ENCODE measurements around the gene HOXB4.

The HOXB4 gene

GRCh38 chr17:48594538-48595277, 16.6 kb upstream of the HOXB4 start:
- no peak overlapping the region for H3K4me3 ChIP-seq (IDR thresholded peaks at IDR 0.05; ENCODE audit: insufficient read depth, low read depth, low read length)
- peaks cover 5% of the 10 kb centered on the region for H3K4me1 ChIP-seq (ENCODE audit: low read depth, poor library complexity, severe bottlenecking)
- no peak overlapping the region for H3K27ac ChIP-seq
- H3K9ac ChIP-seq, result no peak overlapping the region
- no peak for TF ChIP-seq CTCF (conservative IDR thresholded peaks at IDR 0.05; ENCODE audit: low read depth, low read length)
- 0 out of 2 replicates have a peak overlapping the region, but pooled peaks have one; percentile 79 for H2AFZ ChIP-seq (ENCODE audit: low read depth)
- H3K36me3 ChIP-seq (ENCODE audit: insufficient read depth), result no peaks in the 10 kb centered on the region
- H3K4me2 ChIP-seq, result no peak overlapping the region
- no peaks in the 10 kb centered on the region for H3K79me2 ChIP-seq (ENCODE audit: insufficient read depth, low read depth)
- H3K27me3 ChIP-seq (ENCODE audit: insufficient read depth, low read depth), result peaks cover 31% of the 10 kb centered on the region
- no peaks in the 10 kb centered on the region for H4K20me1 ChIP-seq (ENCODE audit: insufficient read depth)

GRCh38 chr17:48593840-48594537, 15.8 kb upstream of the HOXB4 start:
- no peaks in the 10 kb centered on the region for H3K36me3 ChIP-seq (ENCODE audit: insufficient read depth)
- H3K27ac ChIP-seq, result no peak overlapping the region
- no peaks in the 10 kb centered on the region for H4K20me1 ChIP-seq (ENCODE audit: insufficient read depth)
- no peak overlapping the region for H3K9ac ChIP-seq
- peaks cover 25% of the 10 kb centered on the region for H3K27me3 ChIP-seq (ENCODE audit: insufficient read depth, low read depth)
- peak overlapping the region; percentile 47 for H3K4me2 ChIP-seq
- H3K79me2 ChIP-seq (ENCODE audit: insufficient read depth, low read depth), result no peaks in the 10 kb centered on the region
- peak; percentile 75 for TF ChIP-seq CTCF (conservative IDR thresholded peaks at IDR 0.05; ENCODE audit: low read depth, low read length)
- H2AFZ ChIP-seq (ENCODE audit: low read depth), result peak overlapping the region; percentile 79
- H3K4me3 ChIP-seq (IDR thresholded peaks at IDR 0.05; ENCODE audit: insufficient read depth, low read depth, low read length), result no peak overlapping the region
- peaks cover 5% of the 10 kb centered on the region for H3K4me1 ChIP-seq (ENCODE audit: low read depth, poor library complexity, severe bottlenecking)

GRCh38 chr17:48593126-48593829, 15.1 kb upstream of the HOXB4 start, which contains the start of gene HOXB5:
TSS of gene HOXB5 (minus strand) at chr17:48593779. CDS start at chr17:48593682, 97 bp downstream.
- no peaks in the 10 kb centered on the region for H4K20me1 ChIP-seq (ENCODE audit: insufficient read depth)
- no peak for TF ChIP-seq CTCF (conservative IDR thresholded peaks at IDR 0.05; ENCODE audit: low read depth, low read length)
- peaks cover 17% of the 10 kb centered on the region for H3K27me3 ChIP-seq (ENCODE audit: insufficient read depth, low read depth)
- peaks cover 5% of the 10 kb centered on the region for H3K4me1 ChIP-seq (ENCODE audit: low read depth, poor library complexity, severe bottlenecking)
- H2AFZ ChIP-seq (ENCODE audit: low read depth), result peak within 1 kb of the TSS; percentile 79
- H3K4me3 ChIP-seq (IDR thresholded peaks at IDR 0.05; ENCODE audit: insufficient read depth, low read depth, low read length), result no peak within 1 kb of the TSS
- no peak within 1 kb of the TSS for H3K9ac ChIP-seq
- peak within 1 kb of the TSS; percentile 71 for H3K4me2 ChIP-seq
- no peaks in the 10 kb centered on the region for H3K79me2 ChIP-seq (ENCODE audit: insufficient read depth, low read depth)
- no peak within 1 kb of the TSS for H3K27ac ChIP-seq
- no peaks in the 10 kb centered on the region for H3K36me3 ChIP-seq (ENCODE audit: insufficient read depth)

- H3K4me1 ChIP-seq (ENCODE audit: low read depth, poor library complexity, severe bottlenecking), result peaks cover 5% of the 10 kb centered on the region
- no peaks in the 10 kb centered on the region for H4K20me1 ChIP-seq (ENCODE audit: insufficient read depth)
- H3K4me2 ChIP-seq, result no peak overlapping the region
- peaks cover 10% of the 10 kb centered on the region for H3K27me3 ChIP-seq (ENCODE audit: insufficient read depth, low read depth)
- H3K4me3 ChIP-seq (IDR thresholded peaks at IDR 0.05; ENCODE audit: insufficient read depth, low read depth, low read length), result no peak overlapping the region
- H3K36me3 ChIP-seq (ENCODE audit: insufficient read depth), result no peaks in the 10 kb centered on the region
- no peak overlapping the region for H3K9ac ChIP-seq
- no peak for TF ChIP-seq CTCF (conservative IDR thresholded peaks at IDR 0.05; ENCODE audit: low read depth, low read length)
- no peak overlapping the region for H3K27ac ChIP-seq
- H3K79me2 ChIP-seq (ENCODE audit: insufficient read depth, low read depth), result no peaks in the 10 kb centered on the region
- H2AFZ ChIP-seq (ENCODE audit: low read depth), result no peak overlapping the region
These were observed 14.4 kb upstream of the HOXB4 start for GRCh38 chr17:48592577-48592976.

All from KMS-11 (cell line).